ENCODE measurements around the gene PDE11A. TPM values are rescaled to one million over a fixed set of nuclear protein-coding genes. Genes with fewer than 3 reads are reported as not detected.
"Not testable (repeated sequence)": the region's sequence is repeated elsewhere in the genome, so short reads cannot be mapped to it uniquely, and the experiment has no call there.

The PDE11A gene
- total and polyA plus RNA-seq, 2 donors from 2014 or later = 0.58 to 0.82 TPM

DNA sequence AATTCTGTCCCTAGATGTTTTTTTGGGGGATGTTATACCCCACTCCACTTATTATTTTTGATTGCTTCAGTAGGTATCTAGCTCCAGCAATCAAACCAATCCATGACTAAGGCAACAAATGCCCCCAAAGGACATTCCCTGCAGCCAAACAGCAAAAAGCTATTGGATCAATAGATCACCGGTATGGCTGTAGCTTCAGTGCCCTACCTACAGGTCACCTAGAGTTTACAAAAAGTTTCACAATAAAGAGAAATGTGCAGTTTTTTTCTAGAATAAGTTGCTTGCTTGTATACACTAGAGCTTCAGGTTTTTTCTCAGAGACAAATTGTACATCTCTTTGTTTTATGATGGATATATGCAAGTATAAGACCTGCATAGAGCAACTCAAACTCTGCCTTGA lies 27.7 kb downstream of the PDE11A start:
- no peak for DNase-seq

DNA sequence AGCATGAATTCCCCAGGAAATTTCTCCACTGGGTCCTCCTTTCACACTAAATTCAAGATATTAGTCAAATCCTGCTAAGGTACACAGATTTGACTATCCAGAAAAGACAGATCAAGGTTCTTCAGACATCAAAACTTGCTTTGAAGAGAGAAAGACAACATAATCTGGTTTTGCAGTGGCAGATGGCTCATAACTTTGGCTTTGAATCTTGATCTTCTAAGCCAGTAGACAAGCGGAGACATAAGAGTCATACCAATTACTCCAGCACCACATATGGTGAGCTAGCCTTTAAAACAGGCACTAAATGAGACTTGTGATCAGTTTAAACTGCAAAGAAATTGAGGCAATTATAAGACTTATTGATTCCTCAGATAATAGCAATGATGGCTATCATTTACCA lies 29.3 kb downstream of the PDE11A start:
- TF ChIP-seq, protein P1, sequence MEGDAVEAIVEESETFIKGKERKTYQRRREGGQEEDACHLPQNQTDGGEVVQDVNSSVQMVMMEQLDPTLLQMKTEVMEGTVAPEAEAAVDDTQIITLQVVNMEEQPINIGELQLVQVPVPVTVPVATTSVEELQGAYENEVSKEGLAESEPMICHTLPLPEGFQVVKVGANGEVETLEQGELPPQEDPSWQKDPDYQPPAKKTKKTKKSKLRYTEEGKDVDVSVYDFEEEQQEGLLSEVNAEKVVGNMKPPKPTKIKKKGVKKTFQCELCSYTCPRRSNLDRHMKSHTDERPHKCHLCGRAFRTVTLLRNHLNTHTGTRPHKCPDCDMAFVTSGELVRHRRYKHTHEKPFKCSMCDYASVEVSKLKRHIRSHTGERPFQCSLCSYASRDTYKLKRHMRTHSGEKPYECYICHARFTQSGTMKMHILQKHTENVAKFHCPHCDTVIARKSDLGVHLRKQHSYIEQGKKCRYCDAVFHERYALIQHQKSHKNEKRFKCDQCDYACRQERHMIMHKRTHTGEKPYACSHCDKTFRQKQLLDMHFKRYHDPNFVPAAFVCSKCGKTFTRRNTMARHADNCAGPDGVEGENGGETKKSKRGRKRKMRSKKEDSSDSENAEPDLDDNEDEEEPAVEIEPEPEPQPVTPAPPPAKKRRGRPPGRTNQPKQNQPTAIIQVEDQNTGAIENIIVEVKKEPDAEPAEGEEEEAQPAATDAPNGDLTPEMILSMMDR (IDR thresholded peaks at IDR 0.05; ENCODE audit: borderline replicate concordance, extremely low read depth, insufficient read depth) = no peak
- no peak overlapping the region for H3K27ac ChIP-seq (ENCODE audit: low read depth in 2 of 2, low read length in 2 of 2)
- no peaks in the 10 kb centered on the region for H3K9me3 ChIP-seq (ENCODE audit: control insufficient read depth in 2 of 3, insufficient read depth in 1 of 3, low read length in 3 of 3)
- H3K27me3 ChIP-seq (ENCODE audit: control insufficient read depth, insufficient read depth, low read length) = no peaks in the 10 kb centered on the region
- FAIRE-seq (no peak), DNase-seq (no peak)
- no peaks in the 10 kb centered on the region for H3K4me1 ChIP-seq (ENCODE audit: control insufficient read depth in 2 of 3, insufficient read depth in 2 of 3, low read depth in 1 of 3, low read length in 3 of 3)
- no peak overlapping the region for H3K9ac ChIP-seq (ENCODE audit: low read length in 3 of 3)
- H3K4me3 ChIP-seq (ENCODE audit: low read length in 3 of 3) = no peak overlapping the region
- no peaks in the 10 kb centered on the region for H3K36me3 ChIP-seq (ENCODE audit: control insufficient read depth in 2 of 3, insufficient read depth in 3 of 3, low read length in 3 of 3)
- intact Hi-C loops (cut with DNase I) = no loop called here

More for the DNA sequence above, 27.7 kb downstream of the PDE11A start:
- Histone ChIP-seq H3K4me3 (ENCODE audit: low read length in 3 of 3) (no peak overlapping the region), H3K27me3 (ENCODE audit: control insufficient read depth, insufficient read depth, low read length) (no peaks in the 10 kb centered on the region), H3K9me3 (ENCODE audit: control insufficient read depth in 2 of 3, insufficient read depth in 1 of 3, low read length in 3 of 3) (no peaks in the 10 kb centered on the region), H3K36me3 (ENCODE audit: control insufficient read depth in 2 of 3, insufficient read depth in 3 of 3, low read length in 3 of 3) (no peaks in the 10 kb centered on the region), H3K27ac (ENCODE audit: low read depth in 2 of 2, low read length in 2 of 2) (no peak overlapping the region), H3K9ac (ENCODE audit: low read length in 3 of 3) (no peak overlapping the region), H3K4me1 (ENCODE audit: control insufficient read depth in 2 of 3, insufficient read depth in 2 of 3, low read depth in 1 of 3, low read length in 3 of 3) (no peaks in the 10 kb centered on the region)
- intact Hi-C loops (cut with DNase I) = no loop called here
- FAIRE-seq = no peak
- TF ChIP-seq, protein P1 (IDR thresholded peaks at IDR 0.05; ENCODE audit: borderline replicate concordance, extremely low read depth, insufficient read depth) = no peak

DNA sequence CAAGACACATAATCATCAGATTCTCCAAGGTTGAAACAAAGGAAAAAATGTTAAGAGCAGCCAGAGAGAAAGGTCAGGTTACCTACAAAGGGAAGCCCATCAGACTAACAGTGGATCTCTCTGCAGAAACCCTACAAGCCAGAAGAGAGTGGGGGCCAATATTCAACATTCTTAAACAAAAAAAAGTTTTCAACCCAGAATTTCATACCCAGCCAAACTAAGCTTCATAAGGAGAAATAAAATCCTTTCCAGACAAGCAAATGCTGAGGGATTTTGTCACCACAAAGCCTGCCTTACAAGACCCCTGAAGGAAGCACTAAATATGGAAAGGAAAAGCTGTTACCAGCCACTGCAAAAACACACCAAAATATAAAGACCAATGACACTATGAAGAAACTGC lies 39.0 kb downstream of the PDE11A start:
- H3K9me3 ChIP-seq (ENCODE audit: control insufficient read depth in 2 of 3, insufficient read depth in 1 of 3, low read length in 3 of 3); H3K9ac ChIP-seq (ENCODE audit: low read length in 3 of 3); H3K27me3 ChIP-seq (ENCODE audit: control insufficient read depth, insufficient read depth, low read length); H3K27ac ChIP-seq (ENCODE audit: low read depth in 2 of 2, low read length in 2 of 2); H3K36me3 ChIP-seq (ENCODE audit: control insufficient read depth in 2 of 3, insufficient read depth in 3 of 3, low read length in 3 of 3); DNase-seq; FAIRE-seq; H3K4me3 ChIP-seq (ENCODE audit: low read length in 3 of 3); H3K4me1 ChIP-seq (ENCODE audit: control insufficient read depth in 2 of 3, insufficient read depth in 2 of 3, low read depth in 1 of 3, low read length in 3 of 3); intact Hi-C loops (cut with DNase I): not testable (repeated sequence)

DNA sequence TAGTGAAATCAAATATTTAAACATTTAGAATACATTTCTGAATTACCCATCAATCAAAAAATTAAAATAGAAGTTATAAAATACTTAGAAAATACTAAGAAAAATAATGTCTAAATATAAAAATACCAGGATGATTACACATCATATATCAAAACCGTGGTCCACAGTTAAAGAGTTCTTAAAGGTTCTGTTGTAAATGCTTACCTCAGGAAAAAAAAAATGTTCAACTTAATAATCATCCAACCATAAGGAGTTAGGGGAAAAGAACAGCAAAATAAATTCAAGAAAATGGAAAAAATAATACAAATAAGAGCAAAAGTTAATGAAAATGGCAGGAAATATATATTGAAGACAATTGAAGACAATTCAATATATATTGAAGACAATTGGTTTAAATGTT lies 43.2 kb downstream of the PDE11A start:
- intact Hi-C loops (cut with DNase I) = no loop called here
- Histone ChIP-seq H3K27ac (ENCODE audit: low read depth in 2 of 2, low read length in 2 of 2) (no peak overlapping the region), H3K27me3 (ENCODE audit: control insufficient read depth, insufficient read depth, low read length) (no peaks in the 10 kb centered on the region), H3K36me3 (ENCODE audit: control insufficient read depth in 2 of 3, insufficient read depth in 3 of 3, low read length in 3 of 3) (no peaks in the 10 kb centered on the region), H3K4me3 (ENCODE audit: low read length in 3 of 3) (no peak overlapping the region), H3K4me1 (ENCODE audit: control insufficient read depth in 2 of 3, insufficient read depth in 2 of 3, low read depth in 1 of 3, low read length in 3 of 3) (no peaks in the 10 kb centered on the region), H3K9me3 (ENCODE audit: control insufficient read depth in 2 of 3, insufficient read depth in 1 of 3, low read length in 3 of 3) (no peaks in the 10 kb centered on the region), H3K9ac (ENCODE audit: low read length in 3 of 3) (no peak overlapping the region)
- peak; percentile 74 for FAIRE-seq
- no peak for DNase-seq
- TF ChIP-seq, protein P1 (IDR thresholded peaks at IDR 0.05; ENCODE audit: borderline replicate concordance, extremely low read depth, insufficient read depth) = no peak

Measured in kidney (tissue), 14 donors.